ENCODE measurements around the gene MICAL3.
"Not testable (repeated sequence)": the region's sequence is repeated elsewhere in the genome, so short reads cannot be mapped to it uniquely, and the experiment has no call there.

Gene MICAL3

DNA sequence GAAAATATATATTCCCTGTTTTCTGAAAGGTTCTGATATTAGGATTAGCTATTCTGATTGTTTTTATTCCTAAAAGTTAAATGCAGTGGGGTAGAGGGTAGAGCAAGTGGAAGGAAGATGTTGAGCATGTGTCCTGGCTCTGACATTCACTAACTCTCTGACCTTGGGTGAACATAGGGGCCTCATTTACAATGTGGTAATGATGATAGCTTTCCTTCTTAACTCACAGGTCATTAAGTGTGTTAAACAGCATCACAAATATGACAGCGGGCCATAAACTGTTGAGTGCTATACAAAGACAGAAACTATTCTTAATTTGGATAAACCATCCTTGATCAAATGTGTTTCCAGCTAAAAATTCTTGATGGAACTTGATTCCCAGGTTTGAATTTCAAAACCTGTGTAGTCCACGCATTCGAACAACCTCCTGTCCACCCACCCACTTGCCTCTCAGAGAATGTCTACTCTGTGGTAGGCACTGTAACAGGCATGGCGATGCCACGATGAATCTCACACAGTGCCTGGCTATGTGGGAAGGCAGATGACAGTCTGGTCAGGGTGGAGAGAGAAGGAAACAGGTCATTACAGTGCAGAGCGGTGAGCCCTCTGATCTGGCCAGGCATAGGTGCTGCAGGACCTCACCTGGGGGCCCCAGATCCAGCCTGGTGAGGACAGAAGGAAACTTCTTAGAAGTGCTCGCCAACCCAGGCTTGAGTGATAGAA lies 34.2 kb upstream of the MICAL3 start:
- no peak for DNase-seq

DNA sequence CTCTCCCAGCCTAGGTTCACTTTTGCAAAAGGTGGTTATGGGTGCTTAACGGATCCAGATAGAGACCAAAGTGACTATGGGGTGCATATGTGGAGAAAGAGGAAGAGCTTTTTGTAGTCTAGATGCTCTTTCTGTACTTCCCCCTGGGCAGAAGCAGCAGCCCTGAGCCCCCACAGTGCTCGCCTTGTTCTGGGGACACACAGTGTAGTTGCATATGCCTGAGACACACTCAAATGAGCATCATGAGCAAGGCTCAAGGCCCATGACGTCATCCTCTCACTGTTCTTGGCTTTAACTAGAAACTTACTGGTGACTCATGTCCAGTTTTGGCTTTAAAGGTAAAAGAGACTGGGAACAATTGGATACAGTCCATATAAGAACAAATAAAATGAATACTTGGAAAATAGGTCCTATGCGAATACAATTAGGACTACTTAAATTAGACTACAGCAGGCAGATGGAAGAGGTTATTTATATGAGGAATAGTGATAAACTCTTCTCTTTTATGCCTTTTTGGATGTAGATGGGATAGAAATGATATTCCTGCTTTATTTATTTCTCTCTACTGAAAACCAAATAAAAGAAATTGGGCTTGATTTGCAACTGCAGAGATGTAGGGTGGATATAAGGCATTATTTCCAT lies 33.3 kb upstream of the MICAL3 start:
- DNase-seq, result no peak

DNA sequence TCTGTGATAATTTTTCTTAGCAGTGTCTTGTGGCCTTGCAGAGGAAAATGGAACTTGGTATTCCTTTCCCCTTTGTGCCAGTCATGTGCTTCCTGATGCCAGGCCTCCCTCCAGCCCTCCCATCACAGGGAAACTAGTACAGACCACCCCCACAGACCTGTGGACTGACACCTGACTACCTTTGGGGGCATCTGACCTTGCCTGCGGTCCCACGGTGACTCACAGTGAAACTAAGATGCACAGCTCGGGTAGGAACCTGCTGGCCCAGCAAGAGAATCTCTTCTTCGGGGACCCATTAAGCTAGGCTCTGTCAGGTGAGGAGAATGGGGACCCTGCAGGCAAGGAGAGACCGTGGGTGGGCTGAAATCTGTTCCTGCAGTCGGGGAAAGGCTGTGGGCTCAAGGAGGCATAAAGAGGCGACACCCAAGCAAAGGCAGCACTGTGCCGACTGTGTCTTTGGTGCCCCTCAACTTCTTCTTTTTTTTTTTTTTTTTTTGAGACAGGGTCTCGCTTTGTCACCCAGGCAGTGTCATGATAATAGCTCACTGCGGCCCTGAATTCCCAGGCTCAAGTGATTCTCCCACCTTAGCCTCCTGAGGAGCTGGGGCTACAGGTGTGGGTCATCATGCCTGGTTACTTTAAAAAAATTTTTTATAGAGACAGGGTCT lies 32.6 kb upstream of the MICAL3 start:
- no peak for DNase-seq

DNA sequence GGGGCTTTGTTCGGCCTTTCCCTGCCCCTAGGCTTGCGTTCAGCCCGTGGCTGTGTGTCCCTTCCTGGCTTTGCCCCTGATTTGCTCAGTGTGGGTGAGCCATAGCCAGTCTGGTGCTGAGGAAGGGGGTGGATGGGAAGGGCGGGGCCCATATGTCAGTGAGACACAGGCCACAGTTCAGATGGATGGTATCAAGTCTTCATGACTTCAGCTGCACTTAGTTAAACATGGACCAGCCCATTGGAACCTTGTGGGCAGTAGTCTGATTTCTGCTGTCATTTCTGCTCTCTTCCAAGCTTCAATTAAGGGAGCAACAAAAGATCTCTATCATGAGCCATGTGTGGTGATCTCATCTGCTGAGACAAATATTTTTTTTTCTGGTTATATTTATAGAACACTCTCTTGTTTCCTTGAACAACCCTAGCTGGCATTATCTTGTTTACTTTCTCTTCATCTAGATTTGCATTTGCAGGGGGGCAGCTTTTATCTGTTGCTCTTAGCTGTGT lies 31.9 kb upstream of the MICAL3 start:
- no peak for DNase-seq

DNA sequence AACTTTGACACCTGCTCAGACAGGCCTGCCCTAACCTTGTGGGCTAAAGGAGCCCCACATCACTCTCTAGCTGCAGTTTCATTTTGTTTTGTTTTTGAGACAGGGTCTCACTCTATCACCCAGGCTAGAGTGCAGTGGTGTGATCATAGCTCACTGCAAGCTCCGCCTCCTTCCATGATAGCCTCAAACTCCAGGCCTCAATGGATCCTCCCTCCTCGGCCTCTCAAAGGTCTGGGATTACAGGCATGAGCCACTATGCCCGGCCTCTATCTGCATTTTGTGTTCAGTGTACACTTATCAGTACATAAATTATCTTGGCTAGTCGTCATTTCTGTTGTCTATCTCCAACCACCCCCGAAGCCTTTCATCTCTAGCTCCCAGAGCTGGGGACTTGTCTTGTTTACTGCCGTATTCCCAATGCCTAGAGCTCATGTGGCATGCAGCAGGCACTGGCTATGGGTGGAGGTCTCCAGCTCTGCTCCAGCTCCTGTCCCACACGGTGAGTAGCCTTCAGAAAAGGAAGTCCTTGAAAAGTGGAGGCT lies 31.3 kb upstream of the MICAL3 start:
- DNase-seq, result no peak

DNA sequence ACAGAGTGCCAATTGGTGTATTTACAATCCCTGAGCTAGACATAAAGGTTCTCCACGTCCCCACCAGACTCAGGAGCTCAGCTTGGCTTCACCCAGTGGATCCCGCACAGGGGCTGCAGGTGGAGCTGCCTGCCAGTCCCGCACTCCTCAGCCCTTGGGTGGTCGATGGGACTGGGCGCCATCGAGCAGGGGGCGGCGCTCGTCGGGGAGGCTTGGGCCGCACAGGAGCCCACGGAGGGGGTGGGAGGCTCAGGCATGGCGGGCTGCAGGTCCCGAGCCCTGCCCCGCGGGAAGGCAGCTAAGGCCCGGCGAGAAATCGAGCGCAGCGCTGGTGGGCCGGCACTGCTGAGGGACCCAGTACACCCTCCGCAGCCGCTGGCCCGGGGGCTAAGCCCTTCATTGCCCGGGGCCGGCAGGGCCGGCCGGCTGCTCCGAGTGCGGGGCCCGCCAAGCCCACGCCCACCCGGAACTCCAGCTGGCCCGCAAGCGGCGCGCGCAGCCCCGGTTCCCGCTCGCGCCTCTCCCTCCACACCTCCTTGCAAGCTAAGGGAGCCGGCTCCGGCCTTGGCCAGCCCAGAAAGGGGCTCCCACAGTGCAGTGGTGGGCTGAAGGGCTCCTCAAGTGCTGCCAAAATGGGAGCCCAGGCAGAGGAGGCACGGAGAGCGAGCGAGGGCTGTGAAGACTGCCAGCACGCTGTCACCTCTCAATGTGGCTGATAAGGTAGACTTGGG lies 29.0 kb upstream of the MICAL3 start:
- DNase-seq, result not testable (repeated sequence)

DNA sequence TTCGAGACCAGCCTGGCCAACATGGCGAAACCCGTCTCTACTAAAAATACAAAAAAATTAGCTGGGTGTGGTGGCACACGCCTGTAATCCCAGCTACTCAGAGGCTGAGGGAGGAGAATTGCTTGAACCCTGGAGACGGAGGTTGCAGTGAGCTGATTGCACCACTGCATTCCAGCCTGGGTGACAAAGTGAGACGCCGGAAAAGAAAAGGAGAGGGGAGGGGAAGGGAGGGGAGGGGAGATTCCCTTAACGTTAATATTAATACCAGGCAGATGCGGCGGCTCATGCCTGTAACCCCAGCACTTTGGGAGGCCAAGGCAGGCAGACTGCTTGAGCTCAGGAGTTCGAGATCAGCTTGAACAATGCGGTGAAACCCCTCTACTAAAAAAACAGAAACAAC lies 26.8 kb upstream of the MICAL3 start:
- not testable (repeated sequence) for DNase-seq

DNA sequence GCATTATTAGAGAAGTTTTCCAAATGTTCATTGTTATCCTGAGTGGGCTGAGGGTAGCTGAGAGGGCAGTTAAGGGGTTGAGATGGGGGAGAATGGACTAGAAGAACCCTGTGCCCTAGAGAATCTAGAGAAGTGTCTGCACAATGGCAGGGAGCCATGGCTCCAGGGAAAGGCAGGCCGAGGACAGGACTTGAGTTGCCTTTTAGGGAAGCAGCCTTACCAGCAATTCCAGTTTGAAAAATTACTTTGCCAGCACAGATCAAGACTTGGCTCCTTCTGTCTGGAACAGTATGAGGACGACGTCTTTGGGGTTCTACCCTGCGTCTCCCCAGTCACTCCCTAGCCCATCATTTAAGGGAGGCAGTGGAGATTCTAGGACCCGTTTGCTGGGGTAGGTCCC lies 25.7 kb upstream of the MICAL3 start:
- DNase-seq, result no peak

DNA sequence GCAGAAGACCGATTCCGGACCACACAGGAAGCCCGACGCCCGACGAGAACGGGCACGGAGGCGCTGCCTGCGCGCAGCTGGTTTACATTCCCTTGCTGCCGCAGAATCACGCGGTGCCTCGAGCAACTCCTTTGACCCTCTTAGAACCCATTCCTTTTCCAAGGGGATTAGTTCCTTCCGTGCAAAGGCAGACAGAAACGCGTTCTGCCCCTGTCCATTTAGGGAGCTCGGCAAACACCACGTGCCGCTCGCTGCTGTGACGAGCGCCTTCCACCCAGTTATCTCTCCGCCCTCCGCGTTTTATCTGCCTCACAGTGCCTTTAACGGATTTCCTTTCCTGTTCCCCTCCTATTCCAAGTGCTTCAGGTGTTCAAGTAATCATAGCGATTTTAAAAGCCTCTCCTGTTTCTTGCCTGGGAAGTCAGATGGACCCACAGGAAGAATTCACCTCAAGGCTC lies 24.1 kb upstream of the MICAL3 start:
- DNase-seq, result no peak

DNA sequence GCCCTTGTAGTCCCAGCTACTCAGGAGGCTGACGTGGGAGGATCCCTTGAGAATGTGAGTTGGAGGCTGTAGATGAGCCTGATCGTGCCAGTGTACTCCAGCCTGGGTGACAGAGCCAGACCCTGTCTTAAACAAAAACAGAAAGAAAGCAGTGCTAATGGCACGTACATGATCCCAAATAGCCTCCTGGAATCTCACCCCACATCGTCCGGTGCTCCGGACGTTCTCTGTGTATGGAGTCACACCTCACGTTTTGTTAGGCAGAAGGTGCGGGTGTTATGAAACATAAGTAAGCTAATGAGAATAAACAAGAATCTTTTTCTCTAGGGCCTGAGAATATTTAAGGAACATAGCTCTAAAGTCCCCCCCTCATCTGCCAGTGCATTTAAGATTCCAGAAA lies 23.7 kb upstream of the MICAL3 start:
- no peak for DNase-seq

DNA sequence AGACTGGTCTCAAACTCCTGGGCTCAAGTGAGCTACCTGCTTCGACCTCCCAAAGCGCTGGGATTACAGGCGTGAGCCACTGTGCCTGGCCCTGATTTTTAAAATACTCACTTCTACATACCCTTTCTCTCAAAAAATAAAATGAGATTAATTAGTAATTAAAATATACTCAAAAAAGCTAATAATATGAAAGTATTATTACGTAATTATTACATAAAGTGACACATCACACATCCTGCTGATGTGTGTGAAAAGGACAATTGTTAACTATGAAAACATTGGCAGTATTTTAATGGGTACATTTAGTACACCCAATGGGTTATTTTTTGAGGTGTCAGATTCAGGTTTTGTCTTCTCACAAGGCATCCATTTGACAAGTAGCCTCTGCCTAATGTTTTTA lies 21.4 kb upstream of the MICAL3 start:
- DNase-seq, result no peak

DNA sequence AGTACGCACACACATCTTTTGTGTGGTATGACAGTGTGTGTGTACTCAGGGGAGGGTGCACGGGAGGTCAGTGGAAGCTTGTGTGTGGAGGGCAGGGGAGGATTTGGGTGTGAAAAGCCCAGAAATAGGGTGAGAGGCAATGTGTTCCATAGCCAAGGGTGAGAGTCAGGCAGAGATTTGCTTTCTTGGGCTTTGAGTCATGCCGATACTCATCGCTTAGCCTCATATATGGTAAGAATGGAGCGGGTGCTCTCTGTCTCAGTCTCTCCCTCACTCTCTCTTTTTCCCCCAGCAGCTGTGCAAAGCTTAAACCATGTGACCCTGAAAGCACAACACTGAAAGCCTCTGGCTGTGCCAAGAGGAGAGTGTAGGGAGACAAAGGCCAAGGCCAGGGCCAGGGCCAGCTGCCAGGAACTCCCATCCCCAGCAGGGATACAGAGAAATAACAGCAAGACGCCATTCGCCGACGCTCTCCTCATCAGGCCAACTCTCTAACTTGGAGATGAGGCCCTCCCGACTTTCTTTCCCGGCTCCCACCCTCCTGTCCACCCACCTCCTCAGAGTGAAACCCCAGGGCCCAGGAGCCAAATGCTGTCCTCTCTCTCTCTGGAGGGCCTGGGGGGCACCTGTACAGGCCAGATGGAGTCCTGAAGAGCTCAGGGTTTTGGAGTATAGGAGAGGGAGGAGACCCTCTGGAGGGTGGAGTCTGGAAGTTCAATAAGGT lies 20.3 kb upstream of the MICAL3 start:
- DNase-seq, result no peak

DNA sequence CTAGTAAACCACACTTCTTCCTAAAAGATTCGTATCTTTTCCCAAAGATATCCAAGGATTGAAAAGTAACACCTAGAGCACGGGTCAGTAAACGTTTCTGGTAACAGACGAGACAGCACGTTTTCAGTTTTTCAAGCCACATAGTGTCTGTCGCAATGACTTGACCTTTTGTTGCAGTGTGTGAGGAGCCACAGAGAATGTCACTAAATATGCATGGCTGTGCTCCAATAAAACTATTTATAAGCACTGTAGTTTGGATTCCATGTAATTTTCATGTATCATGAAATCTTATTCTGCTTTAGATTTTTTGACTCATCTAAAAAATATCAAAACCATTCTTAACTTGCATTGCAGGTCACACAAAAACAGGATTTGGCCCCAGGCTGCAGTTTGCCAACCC lies 18.3 kb upstream of the MICAL3 start:
- no peak for DNase-seq

DNA sequence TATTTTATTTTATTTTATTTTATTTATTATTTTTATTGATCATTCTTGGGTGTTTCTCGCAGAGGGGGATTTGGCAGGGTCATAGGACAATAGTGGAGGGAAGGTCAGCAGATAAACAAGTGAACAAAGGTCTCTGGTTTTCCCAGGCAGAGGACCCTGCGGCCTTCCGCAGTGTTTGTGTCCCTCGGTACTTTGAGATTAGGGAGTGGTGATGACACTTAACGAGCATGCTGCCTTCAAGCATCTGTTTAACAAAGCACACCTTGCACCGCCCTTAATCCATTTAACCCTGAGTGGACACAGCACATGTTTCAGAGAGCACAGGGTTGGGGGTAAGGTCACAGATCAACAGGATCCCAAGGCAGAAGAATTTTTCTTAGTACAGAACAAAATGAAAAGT lies 16.5 kb upstream of the MICAL3 start:
- not testable (repeated sequence) for DNase-seq

DNA sequence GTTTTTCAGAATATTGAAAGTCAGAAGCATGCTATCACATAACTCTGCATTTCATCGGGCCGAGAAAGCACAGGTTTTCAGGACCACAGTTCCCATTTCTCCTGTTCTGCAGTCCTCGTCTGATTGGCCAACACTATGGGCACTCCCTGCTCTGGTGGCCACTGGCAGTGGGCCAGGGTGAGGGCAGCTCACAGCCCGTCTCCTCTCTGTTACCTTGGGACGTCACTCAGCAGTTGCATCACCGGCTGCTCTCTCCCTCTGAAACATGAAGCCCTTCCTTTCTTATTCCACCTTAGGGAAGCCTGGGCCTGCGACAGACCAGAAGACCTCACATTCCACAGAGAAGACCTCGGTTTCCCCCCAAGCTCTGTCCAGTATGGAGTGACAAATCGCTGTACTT lies 11.4 kb upstream of the MICAL3 start:
- DNase-seq, result no peak

DNA sequence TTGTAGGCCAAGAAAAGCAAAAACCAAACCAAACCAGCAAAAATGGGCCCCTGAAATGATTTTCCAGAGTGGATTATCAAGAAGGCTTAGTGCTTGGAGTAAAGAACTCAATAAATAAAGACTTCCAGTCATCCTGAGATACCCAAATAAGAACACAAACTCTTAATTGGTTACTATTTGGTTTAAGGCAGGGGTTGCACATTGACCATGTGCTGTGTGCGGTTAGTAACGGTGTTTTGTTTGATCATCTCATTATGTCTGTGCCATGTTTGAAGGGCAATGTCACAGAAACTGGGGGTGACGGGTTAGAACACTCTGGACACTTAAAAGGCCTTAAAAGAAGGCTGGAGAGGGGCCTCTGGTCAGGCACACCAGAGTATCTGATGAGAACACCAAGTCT lies 9.7 kb upstream of the MICAL3 start:
- DNase-seq, result no peak

DNA sequence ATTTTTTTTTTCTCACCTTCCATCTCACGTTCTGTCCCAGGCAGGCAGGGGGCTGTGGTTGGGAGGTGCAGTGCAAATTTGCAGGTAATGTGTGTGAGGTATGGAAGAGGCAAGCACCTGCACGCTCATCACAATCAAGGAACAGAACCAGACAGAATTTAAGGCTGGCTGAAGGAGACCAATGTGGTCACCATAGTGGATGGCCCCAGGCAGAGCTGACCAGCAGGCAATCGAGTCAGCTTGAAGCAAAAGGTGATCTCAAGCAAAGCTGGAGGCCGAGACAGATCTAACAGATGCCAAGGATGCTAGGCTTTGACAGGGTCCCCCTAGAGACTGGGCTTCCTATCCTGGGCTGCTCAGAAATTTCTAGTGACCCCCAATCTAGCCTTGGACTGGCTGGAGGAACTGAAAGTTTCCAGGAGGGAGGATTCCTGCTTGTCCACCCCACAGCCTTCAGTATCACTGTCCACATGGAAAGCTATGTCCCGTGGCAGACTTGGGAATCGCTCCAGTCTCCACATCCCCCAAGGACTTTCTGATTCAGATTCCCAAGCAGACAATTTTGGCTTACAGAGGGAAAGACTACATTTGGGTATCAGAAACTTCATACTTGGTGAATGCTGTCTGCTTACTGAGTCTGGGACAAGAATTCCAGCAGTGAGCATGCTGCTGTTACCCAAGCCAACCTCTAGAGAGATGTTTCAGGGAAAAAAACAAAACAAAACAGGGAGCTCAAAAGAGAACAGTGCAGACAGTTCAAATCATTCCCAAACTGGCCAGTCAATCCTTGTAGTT lies 9.0 kb upstream of the MICAL3 start:
- no peak for DNase-seq

DNA sequence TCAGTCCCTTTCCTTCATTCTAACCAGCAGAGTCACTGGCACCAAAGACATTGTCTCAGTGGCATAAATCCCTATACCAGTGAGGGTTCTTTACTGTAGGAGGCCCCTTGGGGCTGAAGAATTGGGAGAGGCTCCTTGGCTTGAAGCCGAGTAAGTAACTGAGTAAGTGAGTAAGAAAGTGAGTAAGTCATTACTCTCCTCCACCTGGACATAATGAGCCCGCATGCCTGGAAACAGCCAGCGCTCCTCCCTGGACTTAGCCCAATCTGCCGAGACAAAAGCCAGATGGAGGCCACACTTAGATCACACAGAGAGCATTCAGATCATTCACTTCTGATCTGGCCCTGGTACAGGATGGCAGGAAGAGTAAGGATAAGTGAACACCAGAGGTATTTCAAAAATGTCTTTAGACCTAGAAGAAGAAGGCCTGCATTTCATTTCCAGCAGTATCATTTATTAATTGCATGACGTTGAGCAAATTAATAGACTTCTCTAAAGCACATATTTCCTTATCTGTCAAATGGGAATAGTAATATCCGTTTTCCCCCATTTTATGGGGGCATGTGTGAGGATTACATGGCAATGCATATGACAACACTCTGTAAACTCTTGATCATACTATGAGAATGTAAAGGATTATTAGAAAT lies 8.2 kb upstream of the MICAL3 start:
- no peak for DNase-seq

DNA sequence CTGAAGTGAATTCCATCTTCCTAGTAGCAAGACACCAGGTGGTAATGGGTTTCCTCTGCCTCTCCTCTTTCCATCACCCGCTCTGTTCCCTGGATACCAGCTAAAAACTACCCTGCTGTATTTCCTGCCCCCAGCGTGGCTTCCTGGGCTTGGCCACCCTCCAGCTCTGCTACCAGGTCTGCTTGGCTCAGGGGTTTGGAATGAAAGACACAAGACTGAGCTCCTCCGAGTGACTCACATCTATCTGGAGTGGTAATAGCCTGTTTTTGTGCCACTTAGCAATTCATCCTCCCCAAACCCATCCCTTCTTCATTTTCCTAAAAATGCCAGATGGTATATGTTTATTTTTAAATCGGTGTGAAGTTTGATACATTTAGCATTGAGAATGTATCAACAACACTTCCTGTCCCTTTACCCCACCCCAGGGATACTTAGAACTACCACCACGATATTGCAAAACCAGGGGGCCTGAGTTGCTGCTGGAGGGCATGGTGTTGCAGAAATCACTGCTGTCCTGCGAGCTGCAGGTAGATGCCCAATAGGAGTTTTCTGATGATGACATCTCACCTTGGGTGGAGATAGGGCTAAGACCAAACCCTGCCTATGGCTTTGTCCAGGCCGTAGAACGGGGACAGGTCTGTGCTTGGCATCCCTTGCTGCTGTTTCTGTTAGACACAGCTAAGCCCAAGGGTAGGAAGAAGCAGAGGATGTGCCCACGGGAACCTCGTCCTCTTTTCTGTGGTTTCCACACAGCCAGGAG lies 7.5 kb upstream of the MICAL3 start:
- no peak for DNase-seq

DNA sequence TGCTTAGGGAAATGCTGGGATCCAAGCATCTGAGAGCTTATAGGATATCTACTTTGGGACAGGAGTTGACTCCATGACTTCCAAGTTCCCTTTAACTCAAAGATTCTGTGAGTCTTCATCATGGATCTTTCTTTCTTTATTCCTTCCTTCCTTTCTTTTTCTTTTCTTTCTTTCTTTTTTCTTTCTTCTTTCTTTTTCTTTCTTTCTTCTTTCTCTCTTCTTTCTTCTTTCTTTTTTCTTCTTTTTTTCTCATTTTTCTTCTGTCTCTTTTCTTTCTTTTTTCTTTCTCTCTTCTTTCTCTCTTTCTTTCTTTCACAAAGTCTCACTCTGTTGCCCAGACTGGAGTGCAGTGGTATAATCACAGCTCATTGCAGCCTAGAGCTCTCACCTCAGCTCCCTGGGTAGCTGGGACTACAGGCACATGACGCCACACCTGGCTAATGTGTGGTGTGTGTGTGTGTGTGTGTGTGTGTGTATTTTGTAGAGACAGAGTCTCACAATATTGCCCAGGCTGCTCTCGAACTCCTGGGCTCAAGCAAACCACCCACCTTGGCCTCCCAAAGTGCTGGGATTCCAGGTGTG lies 5.4 kb upstream of the MICAL3 start:
- no peak for DNase-seq
